Trophoblast cell (in vitro differentiated cells and primary cell): ENCODE measurements around the gene TIMP3.

Source experiments
- DNase-seq, 2 donors: peaks; one replicate each; pipeline ENCODE4 v3.0.0-alpha.2; 2016
- H2AFZ ChIP-seq: 2 replicates; pipeline ENCODE4 v1.6.1; 2013; ENCODE audit warnings: low read length, moderate library complexity, mild to moderate bottlenecking; ENCODE audit not compliant: insufficient read depth, poor library complexity
- H2AK5ac ChIP-seq: 2 replicates; pipeline ENCODE4 v1.6.1; 2013; ENCODE audit warnings: mild to moderate bottlenecking, low read length
- H2BK120ac ChIP-seq: 2 replicates; pipeline ENCODE4 v1.6.1; 2013; ENCODE audit warnings: low read length, mild to moderate bottlenecking, moderate library complexity; ENCODE audit not compliant: insufficient read depth, poor library complexity
- H2BK12ac ChIP-seq: 2 replicates; pipeline ENCODE4 v1.6.1; 2013; ENCODE audit warnings: mild to moderate bottlenecking, low read length, moderate library complexity
- H2BK5ac ChIP-seq: 2 replicates; pipeline ENCODE4 v1.6.1; 2013; ENCODE audit warnings: low read length, low read depth, moderate library complexity, mild to moderate bottlenecking; ENCODE audit not compliant: poor library complexity
- H3K14ac ChIP-seq: 2 replicates; pipeline ENCODE4 v1.6.1; 2013; ENCODE audit warnings: mild to moderate bottlenecking, low read length
- H3K18ac ChIP-seq: 2 replicates; pipeline ENCODE4 v1.6.1; 2013; ENCODE audit warnings: mild to moderate bottlenecking, low read length
- H3K23ac ChIP-seq: 2 replicates; pipeline ENCODE4 v1.6.1; 2013; ENCODE audit warnings: low read length
- H3K27ac ChIP-seq: 2 replicates; pipeline ENCODE4 v1.5.1; 2013; ENCODE audit warnings: low read depth, mild to moderate bottlenecking, inconsistent platforms, low read length, moderate library complexity
- H3K27me3 ChIP-seq: 2 replicates; pipeline ENCODE4 v1.6.1; 2013; ENCODE audit warnings: inconsistent platforms, mild to moderate bottlenecking, low read length, moderate library complexity; ENCODE audit not compliant: insufficient read depth
- H3K36me3 ChIP-seq, 2 experiments: 1 replicate in 1 of 2; 2 replicates in 1 of 2; pipeline ENCODE4 v1.6.1; 2013; ENCODE audit warnings: low read length in 2 of 2, mild to moderate bottlenecking in 2 of 2, moderate library complexity in 1 of 2; ENCODE audit not compliant: insufficient read depth in 2 of 2, control insufficient read depth in 1 of 2
- H3K4ac ChIP-seq: 2 replicates; pipeline ENCODE4 v1.6.1; 2013; ENCODE audit warnings: low read depth, mild to moderate bottlenecking, low read length, moderate library complexity
- H3K4me1 ChIP-seq, 2 experiments: 1 replicate in 1 of 2; 2 replicates in 1 of 2; pipeline ENCODE4 v1.6.1; 2013; ENCODE audit warnings: low read length in 2 of 2, mild to moderate bottlenecking in 2 of 2, moderate library complexity in 1 of 2; ENCODE audit not compliant: insufficient read depth in 2 of 2, control insufficient read depth in 1 of 2
- H3K4me2 ChIP-seq: 2 replicates; pipeline ENCODE4 v1.6.1; 2013; ENCODE audit warnings: inconsistent platforms, mild to moderate bottlenecking, low read length, moderate library complexity
- H3K4me3 ChIP-seq: 2 replicates; pipeline ENCODE4 v1.5.1; 2013; ENCODE audit warnings: mild to moderate bottlenecking, low read depth, low read length, inconsistent platforms
- H3K79me1 ChIP-seq: one replicate; pipeline ENCODE4 v1.6.1; 2013; ENCODE audit warnings: low read length
- H3K79me2 ChIP-seq: 2 replicates; pipeline ENCODE4 v1.6.1; 2013; ENCODE audit warnings: low read length, mild to moderate bottlenecking; ENCODE audit not compliant: control insufficient read depth, insufficient read depth, poor library complexity
- H3K9ac ChIP-seq: 2 replicates; pipeline ENCODE4 v1.6.1; 2013; ENCODE audit warnings: mild to moderate bottlenecking, low read length
- H3K9me3 ChIP-seq: 2 replicates; pipeline ENCODE4 v1.6.1; 2013; ENCODE audit warnings: low read depth, mild to moderate bottlenecking, control low read depth, inconsistent platforms, low read length; ENCODE audit not compliant: insufficient read depth
- H4K12ac ChIP-seq: 2 replicates; pipeline ENCODE4 v1.6.1; 2013; ENCODE audit warnings: low read depth, mild to moderate bottlenecking, low read length, moderate library complexity
- H4K8ac ChIP-seq: 2 replicates; pipeline ENCODE4 v1.6.1; 2013; ENCODE audit warnings: low read depth, mild to moderate bottlenecking, low read length, moderate library complexity
- H4K91ac ChIP-seq: one replicate; pipeline ENCODE4 v1.6.1; 2013; ENCODE audit warnings: low read depth, mild to moderate bottlenecking, low read length, moderate library complexity
- WGBS: extraction: QIAGEN DNeasy Blood & Tissue Kit; methylation state at CpG from one replicate; pipeline ENCODE4 v1.1.7; 2013; ENCODE audit warnings: missing lambda C conversion rate; ENCODE audit not compliant: insufficient read length, insufficient coverage; ENCODE audit errors: extremely low coverage; 5-methylcytosine and 5-hydroxymethylcytosine counted together

The TIMP3 gene

GRCh38 chr22:32874976-32875375, 73.5 kb downstream of the TIMP3 start:
- Histone ChIP-seq H4K91ac (no peak overlapping the region), H3K4me2 (no peak overlapping the region), H2AFZ (no peak overlapping the region), H4K12ac (no peak overlapping the region), H3K14ac (no peak overlapping the region), H3K79me1 (no peaks in the 10 kb centered on the region), H3K4me1 (no peaks in the 10 kb centered on the region), H4K8ac (no peak overlapping the region), H3K23ac (no peak overlapping the region), H3K27ac (no peak overlapping the region), H3K79me2 (no peaks in the 10 kb centered on the region), H3K9ac (no peak overlapping the region), H2BK12ac (no peak overlapping the region), H3K36me3 (no peaks in the 10 kb centered on the region), H2AK5ac (no peak overlapping the region), H3K18ac (no peak overlapping the region), H3K9me3 (no peaks in the 10 kb centered on the region), H2BK5ac (no peak overlapping the region), H3K27me3 (no peaks in the 10 kb centered on the region), H3K4ac (no peak overlapping the region), H2BK120ac (no peak overlapping the region), H3K4me3 (no peak overlapping the region)
- WGBS = no CpG with 5 or more reads among the region's 10 CpGs
- DNase-seq = no peak

GRCh38 chr22:32876516-32876915, 75.0 kb downstream of the TIMP3 start:
- Histone ChIP-seq H3K79me1 (no peaks in the 10 kb centered on the region), H4K91ac (no peak overlapping the region)

DNA sequence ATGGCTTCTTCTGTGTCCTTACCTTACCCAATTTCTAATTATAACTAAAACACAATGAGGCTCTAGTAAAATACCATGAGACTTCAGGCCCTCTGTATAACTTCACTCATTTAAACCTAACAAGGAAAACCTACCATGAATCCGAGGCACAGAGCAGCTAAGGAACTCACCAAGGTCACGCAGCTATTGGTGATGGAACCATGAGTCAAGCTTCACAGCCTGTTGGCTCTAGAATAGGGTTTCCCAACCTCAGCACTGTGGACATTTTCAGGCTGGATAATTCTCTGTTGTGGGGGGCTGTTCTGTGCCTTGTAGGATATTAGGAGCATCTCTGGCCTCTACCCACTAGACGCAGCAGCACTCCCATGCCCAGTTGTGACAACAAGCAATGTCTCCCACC, 75.7 kb downstream of the TIMP3 start:
- Histone ChIP-seq H3K79me1 (no peaks in the 10 kb centered on the region), H2AFZ (no peak overlapping the region), H3K9ac (no peak overlapping the region), H3K79me2 (no peaks in the 10 kb centered on the region), H3K4me1 (peaks cover 0 to 5% of the 10 kb centered on the region in 2 experiments), H3K4me3 (no peak overlapping the region), H4K8ac (no peak overlapping the region), H2BK5ac (no peak overlapping the region), H3K27me3 (no peaks in the 10 kb centered on the region), H4K12ac (no peak overlapping the region), H4K91ac (no peak overlapping the region), H3K9me3 (no peaks in the 10 kb centered on the region), H2AK5ac (no peak overlapping the region), H3K27ac (no peak overlapping the region), H3K4me2 (no peak overlapping the region), H3K23ac (no peak overlapping the region), H3K14ac (no peak overlapping the region), H3K18ac (no peak overlapping the region), H3K36me3 (no peaks in the 10 kb centered on the region), H2BK120ac (no peak overlapping the region), H2BK12ac (no peak overlapping the region), H3K4ac (no peak overlapping the region)
- no CpG with 5 or more reads among the region's 3 CpGs for WGBS
- no peak for DNase-seq

More at GRCh38 chr22:32876516-32876915, 75.0 kb downstream of the TIMP3 start:
- no peak for DNase-seq
- Histone ChIP-seq H3K4me2 (no peak overlapping the region), H3K23ac (no peak overlapping the region), H4K8ac (no peak overlapping the region), H3K27me3 (no peaks in the 10 kb centered on the region), H3K36me3 (no peaks in the 10 kb centered on the region), H3K79me2 (no peaks in the 10 kb centered on the region), H3K9me3 (no peaks in the 10 kb centered on the region), H4K12ac (no peak overlapping the region), H3K27ac (no peak overlapping the region), H2AFZ (no peak overlapping the region), H3K4me1 (peaks cover 0 to 5% of the 10 kb centered on the region in 2 experiments), H2BK12ac (no peak overlapping the region), H3K18ac (no peak overlapping the region), H3K4me3 (no peak overlapping the region), H2AK5ac (no peak overlapping the region), H3K9ac (no peak overlapping the region), H3K14ac (no peak overlapping the region), H2BK120ac (no peak overlapping the region), H2BK5ac (no peak overlapping the region), H3K4ac (no peak overlapping the region)
- WGBS = no CpG with 5 or more reads among the region's 2 CpGs

DNA sequence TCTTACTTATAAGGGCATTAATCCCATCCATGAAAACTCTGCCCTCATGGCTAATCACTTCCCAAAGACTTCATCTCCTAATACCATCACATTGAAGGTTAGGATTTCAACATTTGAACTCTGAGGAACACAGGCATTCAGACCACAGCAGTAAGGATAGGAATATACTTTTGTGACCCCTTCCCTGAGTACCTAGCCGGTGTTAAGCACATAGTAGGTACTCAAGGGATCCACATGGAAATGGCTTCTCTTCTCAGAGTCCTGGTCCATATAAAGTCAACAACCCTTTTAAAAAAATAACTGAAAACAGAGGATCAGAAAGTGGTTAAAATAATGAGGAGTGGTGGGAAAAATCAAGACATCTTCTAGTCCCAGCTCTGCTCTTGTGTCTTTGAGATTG, 78.0 kb downstream of the TIMP3 start:
- Histone ChIP-seq H3K79me2 (no peaks in the 10 kb centered on the region), H4K8ac (no peak overlapping the region), H3K9ac (no peak overlapping the region), H2AFZ (no peak overlapping the region), H3K4me3 (no peak overlapping the region), H3K36me3 (no peaks in the 10 kb centered on the region), H2BK120ac (no peak overlapping the region), H3K27ac (no peak overlapping the region), H4K91ac (no peak overlapping the region), H3K9me3 (no peaks in the 10 kb centered on the region), H3K4ac (no peak overlapping the region), H3K14ac (no peak overlapping the region), H3K27me3 (no peaks in the 10 kb centered on the region), H2AK5ac (no peak overlapping the region), H3K18ac (no peak overlapping the region), H2BK5ac (no peak overlapping the region), H4K12ac (no peak overlapping the region), H3K79me1 (no peaks in the 10 kb centered on the region), H2BK12ac (no peak overlapping the region), H3K4me2 (no peak overlapping the region), H3K4me1 (peaks cover 0 to 5% of the 10 kb centered on the region in 2 experiments), H3K23ac (no peak overlapping the region)
- DNase-seq = no peak
- WGBS = no CpG with 5 or more reads among the region's 1 CpG
